Fibroblast of mammary gland (primary cell): ENCODE data around the gene NUDCD2.
"Not testable (repeated sequence)": the region's sequence is repeated elsewhere in the genome, so short reads cannot be mapped to it uniquely, and the experiment has no call there.

Experiments
- DNase-seq: peaks from one replicate; pipeline ENCODE4 v3.0.0-alpha.2; 2010; ENCODE audit warnings: low read depth
- H3K4me3 ChIP-seq: 2 replicates; pipeline ENCODE4 v1.5.1; 2011; ENCODE audit warnings: low read depth, mild to moderate bottlenecking, low read length, moderate library complexity; ENCODE audit not compliant: control insufficient read depth
- CTCF ChIP-seq: conservative IDR thresholded peaks from 2 replicates; pipeline ENCODE4 v1.5.1; 2011; ENCODE audit warnings: low read depth, low read length, inconsistent platforms; ENCODE audit not compliant: control insufficient read depth, insufficient read depth

Gene NUDCD2

GRCh38 chr5:163437011-163437308 lies 22.9 kb downstream of the NUDCD2 start:
- H3K4me3 ChIP-seq = peak overlapping the region; percentile 92
- DNase-seq = no peak
- TF ChIP-seq CTCF = no peak

GRCh38 chr5:163436515-163436914 lies 23.4 kb downstream of the NUDCD2 start:
- TF ChIP-seq CTCF = no peak
- DNase-seq = no peak
- peak overlapping the region; percentile 92 for H3K4me3 ChIP-seq

- TF ChIP-seq CTCF = no peak
- DNase-seq = peak; percentile 26
- no peak overlapping the region for H3K4me3 ChIP-seq
These were observed 25.5 kb downstream of the NUDCD2 start for GRCh38 chr5:163434401-163434866.

GRCh38 chr5:163433271-163433670 lies 26.6 kb downstream of the NUDCD2 start:
- TF ChIP-seq CTCF = no peak
- no peak for DNase-seq

GRCh38 chr5:163432544-163432943 lies 27.4 kb downstream of the NUDCD2 start:
- no peak for DNase-seq
- no peak for TF ChIP-seq CTCF
- no peak overlapping the region for H3K4me3 ChIP-seq

More at GRCh38 chr5:163433271-163433670, 26.6 kb downstream of the NUDCD2 start:
- no peak overlapping the region for H3K4me3 ChIP-seq

GRCh38 chr5:163426128-163426527 lies 33.8 kb downstream of the NUDCD2 start:
- not testable (repeated sequence) for H3K4me3 ChIP-seq, DNase-seq

- no peak for DNase-seq
- no peak for TF ChIP-seq CTCF
- no peak overlapping the region for H3K4me3 ChIP-seq
These were observed 35.1 kb downstream of the NUDCD2 start for GRCh38 chr5:163424836-163425235.

GRCh38 chr5:163415673-163416072 lies 44.2 kb downstream of the NUDCD2 start:
- H3K4me3 ChIP-seq, DNase-seq: not testable (repeated sequence)
